ENCODE results near the gene RPL5. TPM values are rescaled to one million over a fixed set of nuclear protein-coding genes. Genes with fewer than 3 reads are reported as not detected.
A peak's percentile ranks its signal among the peaks of the same experiment; 100 is the strongest.

RPL5 gene
- 1,000 to 10,000 TPM; 2,463 to 2,823 (median 2,665) TPM for polyA plus RNA-seq (ENCODE audit: insufficient read length in 4 of 4)

GRCh38 chr1:92831762-92832536 lies at the start of gene RPL5:
TSS of gene RPL5 (plus strand) at chr1:92832040. CDS start at chr1:92832115, 75 bp downstream.
- peak; percentile 95 to 97 (median 96) for DNase-seq (ENCODE audit: low read depth in 4 of 4, low spot score in 3 of 4)

GRCh38 chr1:92783550-92783949 lies 48.3 kb upstream of the RPL5 start:
- peak in 2 of 4 donors; percentile 1 for DNase-seq (ENCODE audit: low read depth in 4 of 4, low spot score in 3 of 4)

- peak in 3 of 4 donors; percentile 10 to 25 (median 23) for DNase-seq (ENCODE audit: low read depth in 4 of 4, low spot score in 3 of 4)
These were observed 47.7 kb upstream of the RPL5 start for GRCh38 chr1:92784021-92784638.

- DNase-seq (ENCODE audit: low read depth in 4 of 4, low spot score in 3 of 4): peak; percentile 91 to 95 (median 92)
These were observed 47.0 kb upstream of the RPL5 start, which contains the start of gene EVI5 for GRCh38 chr1:92784639-92785500. TSS of gene EVI5 (minus strand) at chr1:92785108. CDS start at chr1:92736546, 48,562 bp downstream.

- DNase-seq (ENCODE audit: low read depth in 4 of 4, low spot score in 3 of 4): no peak
These were observed 45.5 kb upstream of the RPL5 start for GRCh38 chr1:92786111-92786901.

GRCh38 chr1:92790081-92790480 lies 41.8 kb upstream of the RPL5 start:
- no peak for DNase-seq (ENCODE audit: low read depth in 4 of 4, low spot score in 3 of 4)

GRCh38 chr1:92790867-92791266 lies 41.0 kb upstream of the RPL5 start:
- DNase-seq (ENCODE audit: low read depth in 4 of 4, low spot score in 3 of 4): no peak

- DNase-seq (ENCODE audit: low read depth in 4 of 4, low spot score in 3 of 4): no peak
These were observed 40.3 kb upstream of the RPL5 start for GRCh38 chr1:92791487-92792066.

- DNase-seq (ENCODE audit: low read depth in 4 of 4, low spot score in 3 of 4): no peak
These were observed 39.5 kb upstream of the RPL5 start for GRCh38 chr1:92792340-92792782.

GRCh38 chr1:92795166-92795565 lies 36.7 kb upstream of the RPL5 start:
- DNase-seq (ENCODE audit: low read depth in 4 of 4, low spot score in 3 of 4): no peak

- DNase-seq (ENCODE audit: low read depth in 4 of 4, low spot score in 3 of 4): no peak
These were observed 34.5 kb upstream of the RPL5 start for GRCh38 chr1:92797297-92797696.

- DNase-seq (ENCODE audit: low read depth in 4 of 4, low spot score in 3 of 4): no peak
These were observed 33.9 kb upstream of the RPL5 start for GRCh38 chr1:92797961-92798360.

- DNase-seq (ENCODE audit: low read depth in 4 of 4, low spot score in 3 of 4): no peak
These were observed 28.5 kb upstream of the RPL5 start for GRCh38 chr1:92803140-92803887.

- DNase-seq (ENCODE audit: low read depth in 4 of 4, low spot score in 3 of 4): peak in 3 of 4 donors; percentile 3 to 18 (median 11)
These were observed 27.1 kb upstream of the RPL5 start for GRCh38 chr1:92804721-92805201.

- no peak for DNase-seq (ENCODE audit: low read depth in 4 of 4, low spot score in 3 of 4)
These were observed 26.6 kb upstream of the RPL5 start for GRCh38 chr1:92805216-92805615.

- no peak for DNase-seq (ENCODE audit: low read depth in 4 of 4, low spot score in 3 of 4)
These were observed 23.5 kb upstream of the RPL5 start for GRCh38 chr1:92808381-92808780.

- DNase-seq (ENCODE audit: low read depth in 4 of 4, low spot score in 3 of 4): no peak
These were observed 15.1 kb upstream of the RPL5 start for GRCh38 chr1:92816732-92817131.

- DNase-seq (ENCODE audit: low read depth in 4 of 4, low spot score in 3 of 4): no peak
These were observed 14.6 kb upstream of the RPL5 start for GRCh38 chr1:92817137-92817697.

Data from left renal pelvis (tissue), 4 donors.